ENCODE results near the gene SMOC1. TPM values are rescaled to one million over a fixed set of nuclear protein-coding genes. Genes with fewer than 3 reads are reported as not detected.

Gene SMOC1
- total and polyA plus RNA-seq, 12 donors = 0.33 to 19.8 (median 4.5) TPM

- H3K9me3 ChIP-seq (replicated peaks in 1 of 3) = no peaks in the 10 kb centered on the region
- H3K27ac ChIP-seq = no peak overlapping the region
- 72 to 84% (median 80%) methylated on average over 6 to 8 of the region's 8 CpGs for WGBS, 4 donors
- DNase-seq = peak in 1 of 7 donors; percentile 3
- intact Hi-C loops (cut with DNase I) = no loop called here
- no peak overlapping the region for H3K4me3 ChIP-seq
- TF ChIP-seq CTCF (IDR thresholded peaks at IDR 0.05) (no peak), POLR2A (IDR thresholded peaks at IDR 0.05) (no peak)
- no peaks in the 10 kb centered on the region for H3K36me3 ChIP-seq (replicated peaks in 1 of 2)
- no peaks in the 10 kb centered on the region for H3K27me3 ChIP-seq
- no peaks in the 10 kb centered on the region for H3K4me1 ChIP-seq (replicated peaks in 1 of 2)
Observed at GRCh38 chr14:70021548-70022220, 142.5 kb downstream of the SMOC1 start.

- TF ChIP-seq POLR2A (IDR thresholded peaks at IDR 0.05) (no peak), CTCF (IDR thresholded peaks at IDR 0.05) (no peak)
- Histone ChIP-seq H3K4me3 (no peak overlapping the region), H3K36me3 (replicated peaks in 1 of 2) (no peaks in the 10 kb centered on the region), H3K4me1 (replicated peaks in 1 of 2) (no peaks in the 10 kb centered on the region), H3K27me3 (no peaks in the 10 kb centered on the region), H3K27ac (no peak overlapping the region), H3K9me3 (replicated peaks in 1 of 3) (no peaks in the 10 kb centered on the region)
- no peak for DNase-seq
- intact Hi-C loops (cut with DNase I) = no loop called here
- WGBS, 4 donors = 87 to 94% (median 89%) methylated on average over 13 to 15 of the region's 15 CpGs
Observed at GRCh38 chr14:70022771-70023445, 143.7 kb downstream of the SMOC1 start.

GRCh38 chr14:70023871-70024270 is 144.7 kb downstream of the SMOC1 start:
- TF ChIP-seq CTCF (IDR thresholded peaks at IDR 0.05) (no peak), POLR2A (IDR thresholded peaks at IDR 0.05) (no peak)
- Histone ChIP-seq H3K27ac (no peak overlapping the region), H3K4me1 (replicated peaks in 1 of 2) (no peaks in the 10 kb centered on the region), H3K27me3 (no peaks in the 10 kb centered on the region), H3K9me3 (replicated peaks in 1 of 3) (no peaks in the 10 kb centered on the region), H3K36me3 (replicated peaks in 1 of 2) (no peaks in the 10 kb centered on the region), H3K4me3 (no peak overlapping the region)
- no peak for DNase-seq
- intact Hi-C loops (cut with DNase I) = no loop called here
- WGBS, 4 donors = 0 to 50% (median 13%) methylated on average over 1 of the region's 1 CpG

- no peaks in the 10 kb centered on the region for H3K4me1 ChIP-seq (replicated peaks in 1 of 2)
- DNase-seq = peak; percentile 52 to 87 (median 74)
- no peaks in the 10 kb centered on the region for H3K9me3 ChIP-seq (replicated peaks in 1 of 3)
- no peak overlapping the region for H3K4me3 ChIP-seq
- 30 to 35% (median 33%) methylated on average over 17 of the region's 17 CpGs for WGBS, 4 donors
- no peak overlapping the region for H3K27ac ChIP-seq
- TF ChIP-seq CTCF (IDR thresholded peaks at IDR 0.05) (peak; percentile 89 to 98 (median 93)), POLR2A (IDR thresholded peaks at IDR 0.05) (no peak)
- H3K27me3 ChIP-seq = no peaks in the 10 kb centered on the region
- no peaks in the 10 kb centered on the region for H3K36me3 ChIP-seq (replicated peaks in 1 of 2)
- intact Hi-C loops (cut with DNase I) = loop anchor here (2.0 to 5.0 kb wide), 2 partner anchors 211 kb away; no protein-coding TSS in a partner anchor
Observed at GRCh38 chr14:70027785-70028428, 148.7 kb downstream of the SMOC1 start.
